K562 (cell line): ENCODE results near the gene CHDH. TPM values are rescaled to one million over a fixed set of nuclear protein-coding genes. Genes with fewer than 3 reads are reported as not detected.

Experiments used
- ATAC-seq: fragments of 200-7000 bp; cut with Tn5 transposase; 3 replicates; pipeline ENCODE4 v1.9.1; 2020; ENCODE audit warnings: moderate library complexity
- BruUV-seq: library from RNA; stranded (reverse); fragments of 400-500 nt; replicated peaks from 2 replicates; lab custom pipeline; 2021; lab: Mats Ljungman, UMichigan
- CTCF ChIA-PET: fragments of 300-600 bp; formaldehyde crosslinking; extraction: SDS; loops from one replicate; lab custom pipeline; 2021; ENCODE audit warnings: low intra/inter-chr PET ratio; lab: Yijun Ruan, JAX
- POLR2A ChIA-PET: fragments of 300-600, 350-650 bp; sonication (Branson Sonifier 250); formaldehyde crosslinking; extraction: SDS; loops from one replicate; lab custom pipeline; 2021; ENCODE audit warnings: antibody characterized with exemption, inconsistent platforms; lab: Yijun Ruan, JAX
- DNase-seq, 4 experiments: peaks; one replicate each; pipeline versions ENCODE4 v3.0.0 to v3.0.0-alpha.2; 2011 to 2018; ENCODE audit warnings: low spot score in 3 of 4, mixed read lengths in 3 of 4; ENCODE audit errors: extremely low read depth in 1 of 4
- FAIRE-seq: peaks from 2 replicates; lab custom pipeline; 2011; peaks lifted over from hg19 to GRCh38; lab: Jason Lieb, UNC
- H2AFZ ChIP-seq: 2 replicates; pipeline ENCODE4 v1.6.0; 2011; ENCODE audit warnings: low read depth, low read length, control low read depth, inconsistent platforms
- H3K27ac ChIP-seq: fragments of 200-600 bp; 3 replicates; pipeline ENCODE4 v1.8.0; 2011; ENCODE audit warnings: low read depth, mild to moderate bottlenecking, control low read depth, inconsistent platforms, low read length, moderate library complexity, mixed read lengths; ENCODE audit errors: extremely low read depth
- H3K27me3 ChIP-seq, 2 experiments: fragments of 300-600 bp in 1 of 2; 2 replicates in 1 of 2; 3 replicates in 1 of 2; pipeline versions ENCODE4 v1.6.0 to v1.8.0; 2011; ENCODE audit warnings: inconsistent platforms in 2 of 2, low read length in 2 of 2, mild to moderate bottlenecking in 1 of 2, mixed read lengths in 1 of 2, moderate library complexity in 1 of 2; ENCODE audit not compliant: control insufficient read depth in 2 of 2, insufficient read depth in 2 of 2
- H3K36me3 ChIP-seq: fragments of 300-600 bp; 3 replicates; pipeline ENCODE4 v1.8.0; 2011; ENCODE audit warnings: mild to moderate bottlenecking, low read length, inconsistent platforms; ENCODE audit not compliant: control insufficient read depth, insufficient read depth
- H3K4me1 ChIP-seq, 2 experiments: fragments of 200-600 bp in 1 of 2; replicated peaks in 1 of 2; 2 replicates in 1 of 2; 3 replicates in 1 of 2; pipeline versions ENCODE4 v1.5.1 to v1.8.0; 2011; ENCODE audit warnings: inconsistent platforms in 2 of 2, low read length in 2 of 2, mild to moderate bottlenecking in 1 of 2, mixed read lengths in 1 of 2, moderate library complexity in 1 of 2; ENCODE audit not compliant: control insufficient read depth in 2 of 2, insufficient read depth in 2 of 2
- H3K4me2 ChIP-seq: 2 replicates; pipeline ENCODE4 v1.6.1; 2011; ENCODE audit warnings: low read length, control low read depth, inconsistent platforms, mixed read lengths; ENCODE audit not compliant: insufficient read depth
- H3K4me3 ChIP-seq: fragments of 200-600 bp; sonication (generic), shearing (Covaris generic); 2 replicates; pipeline ENCODE4 v1.5.1; 2016; ENCODE audit warnings: control low read depth, inconsistent platforms
- H3K79me2 ChIP-seq: fragments of 200-600 bp; 3 replicates; pipeline ENCODE4 v1.8.0; 2011; ENCODE audit warnings: low read length, inconsistent platforms; ENCODE audit not compliant: control insufficient read depth, insufficient read depth
- H3K9ac ChIP-seq, 2 experiments: 2 replicates each; pipeline versions ENCODE4 v1.6.0 to v1.6.1; 2011; ENCODE audit warnings: low read depth in 2 of 2, low read length in 2 of 2, control low read depth in 1 of 2, inconsistent platforms in 1 of 2, mild to moderate bottlenecking in 1 of 2, mixed read lengths in 1 of 2; ENCODE audit not compliant: insufficient read depth in 1 of 2
- H3K9me1 ChIP-seq: one replicate; pipeline ENCODE4 v1.6.0; 2011; ENCODE audit warnings: inconsistent platforms, mild to moderate bottlenecking, low read length, moderate library complexity; ENCODE audit not compliant: control insufficient read depth, insufficient read depth
- H3K9me3 ChIP-seq: replicated peaks from 2 replicates; pipeline ENCODE4 v1.5.1; 2011; ENCODE audit warnings: low read depth, low read length, inconsistent platforms; ENCODE audit not compliant: control insufficient read depth, insufficient read depth
- H4K20me1 ChIP-seq: replicated peaks from 2 replicates; pipeline ENCODE4 v1.6.1; 2011; ENCODE audit warnings: low read length, inconsistent platforms, mixed read lengths; ENCODE audit not compliant: control insufficient read depth, insufficient read depth
- ESRRA ChIP-seq: fragments of 450-650 bp; IDR thresholded peaks from 2 replicates; pipeline ENCODE4 v1.6.1; 2014; ENCODE audit warnings: low read depth, mild to moderate bottlenecking, moderate library complexity, borderline replicate concordance
- HDAC6 ChIP-seq: IDR thresholded peaks from 2 replicates; pipeline ENCODE4 v1.6.1; 2012; ENCODE audit warnings: low read depth, mild to moderate bottlenecking, control low read depth, inconsistent platforms, low read length, moderate library complexity
- MED1 ChIP-seq: sonication (generic); formaldehyde crosslinking; IDR thresholded peaks from 2 replicates; pipeline ENCODE4 v1.8.1; 2023; ENCODE audit warnings: missing genetic modification reagents, borderline replicate concordance
- NRF1 ChIP-seq, 2 experiments: fragments of 450-650 bp; IDR thresholded peaks in 1 of 2; conservative IDR thresholded peaks in 1 of 2; 2 replicates each; pipeline ENCODE4 v1.6.1; 2014; ENCODE audit warnings: mild to moderate bottlenecking in 2 of 2
- ZNF212 ChIP-seq: fragments of 450-650 bp; formaldehyde crosslinking; IDR thresholded peaks from 2 replicates; pipeline ENCODE4 v1.4.0; 2020; ENCODE audit warnings: mild to moderate bottlenecking
- WGBS: fragments of 100-300 bp; shearing (Covaris generic); methylation state at CpG from one replicate; pipeline ENCODE4 v1.1.6; 2016; ENCODE audit warnings: low coverage, mixed read lengths; ENCODE audit not compliant: insufficient coverage; ENCODE audit errors: missing lambda C conversion rate; 5-methylcytosine and 5-hydroxymethylcytosine counted together
- in situ Hi-C: fragments of 300-500 bp; cut with MboI; formaldehyde crosslinking; loops from 4 replicates; pipeline ENCODE4 v1.15.0; 2018; ENCODE audit warnings: inconsistent platforms, mixed read lengths
- intact Hi-C: fragments of 100-400 bp; cut with micrococcal nuclease; formaldehyde crosslinking; loops from 2 replicates; pipeline ENCODE4 v1.14.2; 2022
- polyA plus RNA-seq, 8 experiments: library from polyadenylated mRNA; depleted of rRNA in 4 of 8; stranded (reverse) in 5 of 8; unstranded in 3 of 8; fragments of >200 nt; fragmentation: Nextera tagmentation in 2 of 8; fragmentation: Illumina TruSeq in 1 of 8; extraction: Ambion mirVana in 2 of 8; extraction: Trizol in 1 of 8; gene quantifications; 2 replicates each; pipeline versions ENCODE4 v1.2.1 to v1.2.3, GENCODE V29; 2011 to 2014; ENCODE audit warnings: inconsistent platforms in 1 of 8, missing spikeins in 1 of 8
- total RNA-seq, 7 experiments: library from RNA; depleted of rRNA in 6 of 7; stranded (reverse); fragments of >200 nt in 6 of 7; fragmentation: Illumina TruSeq in 2 of 7; extraction: Trizol in 2 of 7; gene quantifications; 2 replicates each; pipeline versions ENCODE4 v1.2.1 to v1.2.3, GENCODE V29; 2011 to 2021; ENCODE audit warnings: low replicate concordance in 1 of 7
- TF ChIP-seq, protein P1 (sequence below), 3 experiments: fragments of 200-800 bp in 1 of 3; sonication (Bioruptor generic) in 1 of 3; sonication (generic) in 1 of 3; formaldehyde crosslinking in 1 of 3; IDR thresholded peaks; 2 replicates each; pipeline versions ENCODE4 v1.6.1 to v1.8.0; 2016 to 2022; ENCODE audit warnings: mild to moderate bottlenecking in 2 of 3, missing compliant biosample characterization in 2 of 3, missing genetic modification characterization in 2 of 3, missing genetic modification reagents in 1 of 3
- TF ChIP-seq, protein P2 (sequence below): fragments of 450-650 bp; formaldehyde crosslinking; IDR thresholded peaks from 2 replicates; pipeline ENCODE4 v1.4.0; 2022; ENCODE audit warnings: mild to moderate bottlenecking, moderate library complexity
- TF ChIP-seq, protein P3 (sequence below): fragments of 450-650 bp; IDR thresholded peaks from 2 replicates; pipeline ENCODE4 v1.6.1; 2017; ENCODE audit warnings: antibody characterized with exemption

Gene CHDH
- total and polyA plus RNA-seq, 9 of the 15 experiments (the other 6 are each of a cell fraction or from before 2014, with no cell fraction given) = 0.06 to 1.9 (median 0.46) TPM

DNA sequence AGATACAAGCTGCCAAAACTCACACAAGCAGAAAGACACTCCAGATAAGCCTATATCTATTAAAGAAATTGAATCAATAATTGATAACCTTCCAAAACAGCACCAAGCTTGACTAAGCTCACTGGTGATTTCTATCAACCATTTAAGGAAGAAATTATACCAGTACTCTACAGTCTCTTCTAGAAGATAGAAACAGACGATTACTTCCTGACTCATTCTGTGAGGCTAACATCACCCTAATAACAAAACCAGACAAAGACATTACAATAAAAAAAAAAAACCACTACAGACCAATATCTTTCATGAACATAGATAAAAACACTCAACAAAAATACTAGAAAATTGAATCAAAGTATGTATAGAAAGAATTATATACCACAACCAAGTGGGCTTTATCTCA, 20.2 kb downstream of the CHDH start (continued):
- TF ChIP-seq NRF1 (conservative IDR thresholded peaks at IDR 0.05 in 1 of 2, IDR thresholded peaks at IDR 0.05 in 1 of 2) = no peak
- TF ChIP-seq, protein P1, sequence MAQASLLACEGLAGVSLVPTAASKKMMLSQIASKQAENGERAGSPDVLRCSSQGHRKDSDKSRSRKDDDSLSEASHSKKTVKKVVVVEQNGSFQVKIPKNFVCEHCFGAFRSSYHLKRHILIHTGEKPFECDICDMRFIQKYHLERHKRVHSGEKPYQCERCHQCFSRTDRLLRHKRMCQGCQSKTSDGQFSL (CRISPR knock-in tag; IDR thresholded peaks at IDR 0.05) = no peak
- TF ChIP-seq, protein P1 (tag; IDR thresholded peaks at IDR 0.05) = no peak
- TF ChIP-seq MED1 (CRISPR knock-in tag) = no peak

DNA sequence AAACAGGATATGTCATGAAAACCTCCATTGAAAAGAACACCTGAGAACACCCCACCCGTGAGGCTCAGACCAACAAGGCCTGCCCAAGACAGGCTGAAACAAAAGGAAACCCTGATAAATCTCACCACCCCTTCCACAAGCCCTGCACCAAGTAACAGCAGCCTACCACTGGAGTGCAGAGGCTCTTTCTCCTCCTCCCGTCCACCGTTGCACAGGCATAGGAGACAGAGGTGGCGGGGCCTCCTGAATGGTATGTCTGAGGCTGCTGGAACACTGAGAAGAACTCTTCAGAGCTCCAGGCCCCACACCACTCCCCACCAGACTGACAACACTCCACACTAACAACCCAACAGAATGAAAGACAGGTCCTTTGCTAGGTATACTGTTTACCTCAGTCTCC, 21.4 kb downstream of the CHDH start:
- CTCF ChIA-PET = no interaction called here
- TF ChIP-seq, protein P2, sequence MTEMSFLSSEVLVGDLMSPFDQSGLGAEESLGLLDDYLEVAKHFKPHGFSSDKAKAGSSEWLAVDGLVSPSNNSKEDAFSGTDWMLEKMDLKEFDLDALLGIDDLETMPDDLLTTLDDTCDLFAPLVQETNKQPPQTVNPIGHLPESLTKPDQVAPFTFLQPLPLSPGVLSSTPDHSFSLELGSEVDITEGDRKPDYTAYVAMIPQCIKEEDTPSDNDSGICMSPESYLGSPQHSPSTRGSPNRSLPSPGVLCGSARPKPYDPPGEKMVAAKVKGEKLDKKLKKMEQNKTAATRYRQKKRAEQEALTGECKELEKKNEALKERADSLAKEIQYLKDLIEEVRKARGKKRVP = no peak
- no peak for TF ChIP-seq HDAC6
- TF ChIP-seq ESRRA = no peak
- TF ChIP-seq ZNF212 (CRISPR knock-in tag) = no peak
- TF ChIP-seq, protein P3, sequence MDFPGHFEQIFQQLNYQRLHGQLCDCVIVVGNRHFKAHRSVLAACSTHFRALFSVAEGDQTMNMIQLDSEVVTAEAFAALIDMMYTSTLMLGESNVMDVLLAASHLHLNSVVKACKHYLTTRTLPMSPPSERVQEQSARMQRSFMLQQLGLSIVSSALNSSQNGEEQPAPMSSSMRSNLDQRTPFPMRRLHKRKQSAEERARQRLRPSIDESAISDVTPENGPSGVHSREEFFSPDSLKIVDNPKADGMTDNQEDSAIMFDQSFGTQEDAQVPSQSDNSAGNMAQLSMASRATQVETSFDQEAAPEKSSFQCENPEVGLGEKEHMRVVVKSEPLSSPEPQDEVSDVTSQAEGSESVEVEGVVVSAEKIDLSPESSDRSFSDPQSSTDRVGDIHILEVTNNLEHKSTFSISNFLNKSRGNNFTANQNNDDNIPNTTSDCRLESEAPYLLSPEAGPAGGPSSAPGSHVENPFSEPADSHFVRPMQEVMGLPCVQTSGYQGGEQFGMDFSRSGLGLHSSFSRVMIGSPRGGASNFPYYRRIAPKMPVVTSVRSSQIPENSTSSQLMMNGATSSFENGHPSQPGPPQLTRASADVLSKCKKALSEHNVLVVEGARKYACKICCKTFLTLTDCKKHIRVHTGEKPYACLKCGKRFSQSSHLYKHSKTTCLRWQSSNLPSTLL = no peak
- Histone ChIP-seq H3K27me3 (peaks cover 0 to 3% of the 10 kb centered on the region in 2 experiments; a peak in 1 of 5 replicates), H3K79me2 (no peaks in the 10 kb centered on the region), H3K9me1 (no peaks in the 10 kb centered on the region), H2AFZ (no peak overlapping the region), H3K27ac (no peak overlapping the region), H3K4me1 (no peaks in the 10 kb centered on the region), H3K4me2 (no peak overlapping the region), H3K9ac (no peak overlapping the region), H4K20me1 (no peaks in the 10 kb centered on the region; the same call in 1 of the 2 replicates), H3K9me3 (no peaks in the 10 kb centered on the region), H3K4me3 (no peak overlapping the region), H3K36me3 (no peaks in the 10 kb centered on the region)
- BruUV-seq = no TSS peak
- DNase-seq (no peak), FAIRE-seq (no peak), ATAC-seq (no peak)
- WGBS = 33% methylated on average over 4 of the region's 4 CpGs
- POLR2A ChIA-PET = interaction anchor here (0.9 kb wide), 1 partner anchor 10 kb away, joined by 3 read pairs; no protein-coding TSS in a partner anchor
- intact Hi-C loops = no loop called here
- in situ Hi-C loops = no loop called here
